A549 (cell line): ENCODE results near the gene SEMA4A.

Experiments used
- CHD4 ChIP-seq: fragments of 200-600 bp; sonication (generic); IDR thresholded peaks from 2 replicates; pipeline ENCODE4 v1.6.1; 2016; ENCODE audit warnings: antibody characterized with exemption, mild to moderate bottlenecking, borderline replicate concordance
- GATA3 ChIP-seq: IDR thresholded peaks from 2 replicates; pipeline ENCODE4 v1.6.1; 2012; ENCODE audit warnings: borderline replicate concordance
- MYC ChIP-seq: IDR thresholded peaks from 2 replicates; pipeline ENCODE4 v1.6.1; 2012; ENCODE audit warnings: mild to moderate bottlenecking, inconsistent platforms, low read length, improper control_type of control experiment, borderline replicate concordance
- PHF8 ChIP-seq: fragments of 200-600 bp; sonication (generic); IDR thresholded peaks from 2 replicates; pipeline ENCODE4 v1.6.1; 2016; ENCODE audit warnings: low read depth, mild to moderate bottlenecking, antibody characterized with exemption, moderate library complexity, borderline replicate concordance
- POLR2A ChIP-seq: IDR thresholded peaks from 2 replicates; pipeline ENCODE4 v1.6.1; 2012; ENCODE audit warnings: mild to moderate bottlenecking, low read length
- RAD21 ChIP-seq, 2 experiments: fragments of >200 bp in 1 of 2; sonication (Bioruptor Twin) in 1 of 2; formaldehyde crosslinking in 1 of 2; IDR thresholded peaks in 1 of 2; conservative IDR thresholded peaks in 1 of 2; 2 replicates in 1 of 2; 3 replicates in 1 of 2; pipeline ENCODE4 v1.6.1; 2012 to 2018; ENCODE audit warnings: inconsistent platforms in 1 of 2
- TF ChIP-seq, protein P1 (sequence below): fragments of >200 bp; sonication (Bioruptor Twin); formaldehyde crosslinking; IDR thresholded peaks from 3 replicates; pipeline ENCODE4 v1.5.1; 2016
- TF ChIP-seq, protein P2 (sequence below): IDR thresholded peaks from 2 replicates; pipeline ENCODE4 v1.6.1; 2012
- TF ChIP-seq, protein P3 (sequence below): fragments of 200-600 bp; sonication (generic); IDR thresholded peaks from 2 replicates; pipeline ENCODE4 v1.6.1; 2016; ENCODE audit warnings: antibody characterized with exemption, mild to moderate bottlenecking, moderate library complexity

DNA sequence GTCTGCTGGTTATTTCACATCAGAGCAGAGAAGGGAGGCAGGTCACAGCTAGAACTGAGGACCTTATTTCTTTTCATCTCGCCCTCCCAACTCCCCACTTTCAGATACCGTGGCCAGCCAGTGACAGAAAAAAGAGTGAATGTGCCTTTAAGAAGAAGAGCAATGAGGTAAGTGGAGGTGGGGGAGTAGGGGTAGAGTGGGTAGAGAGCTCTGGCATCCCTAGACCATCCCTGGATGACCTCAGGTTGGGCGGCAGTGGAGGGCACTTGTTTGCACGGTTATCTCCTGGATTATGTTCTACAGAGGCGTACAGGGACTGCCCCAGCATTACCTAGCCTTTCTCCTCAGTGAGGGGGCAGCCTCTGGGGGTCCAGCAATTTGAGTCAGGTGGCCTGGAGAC, 4.6 kb downstream of the SEMA4A start:
- TF ChIP-seq, protein P1, sequence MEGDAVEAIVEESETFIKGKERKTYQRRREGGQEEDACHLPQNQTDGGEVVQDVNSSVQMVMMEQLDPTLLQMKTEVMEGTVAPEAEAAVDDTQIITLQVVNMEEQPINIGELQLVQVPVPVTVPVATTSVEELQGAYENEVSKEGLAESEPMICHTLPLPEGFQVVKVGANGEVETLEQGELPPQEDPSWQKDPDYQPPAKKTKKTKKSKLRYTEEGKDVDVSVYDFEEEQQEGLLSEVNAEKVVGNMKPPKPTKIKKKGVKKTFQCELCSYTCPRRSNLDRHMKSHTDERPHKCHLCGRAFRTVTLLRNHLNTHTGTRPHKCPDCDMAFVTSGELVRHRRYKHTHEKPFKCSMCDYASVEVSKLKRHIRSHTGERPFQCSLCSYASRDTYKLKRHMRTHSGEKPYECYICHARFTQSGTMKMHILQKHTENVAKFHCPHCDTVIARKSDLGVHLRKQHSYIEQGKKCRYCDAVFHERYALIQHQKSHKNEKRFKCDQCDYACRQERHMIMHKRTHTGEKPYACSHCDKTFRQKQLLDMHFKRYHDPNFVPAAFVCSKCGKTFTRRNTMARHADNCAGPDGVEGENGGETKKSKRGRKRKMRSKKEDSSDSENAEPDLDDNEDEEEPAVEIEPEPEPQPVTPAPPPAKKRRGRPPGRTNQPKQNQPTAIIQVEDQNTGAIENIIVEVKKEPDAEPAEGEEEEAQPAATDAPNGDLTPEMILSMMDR: no peak
- TF ChIP-seq GATA3 (no peak), PHF8 (no peak), POLR2A (no peak), CHD4 (no peak), RAD21 (conservative IDR thresholded peaks at IDR 0.05 in 1 of 2, IDR thresholded peaks at IDR 0.05 in 1 of 2) (no peak), MYC (no peak)
- TF ChIP-seq, protein P2, sequence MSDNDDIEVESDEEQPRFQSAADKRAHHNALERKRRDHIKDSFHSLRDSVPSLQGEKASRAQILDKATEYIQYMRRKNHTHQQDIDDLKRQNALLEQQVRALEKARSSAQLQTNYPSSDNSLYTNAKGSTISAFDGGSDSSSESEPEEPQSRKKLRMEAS: no peak
- TF ChIP-seq, protein P3, sequence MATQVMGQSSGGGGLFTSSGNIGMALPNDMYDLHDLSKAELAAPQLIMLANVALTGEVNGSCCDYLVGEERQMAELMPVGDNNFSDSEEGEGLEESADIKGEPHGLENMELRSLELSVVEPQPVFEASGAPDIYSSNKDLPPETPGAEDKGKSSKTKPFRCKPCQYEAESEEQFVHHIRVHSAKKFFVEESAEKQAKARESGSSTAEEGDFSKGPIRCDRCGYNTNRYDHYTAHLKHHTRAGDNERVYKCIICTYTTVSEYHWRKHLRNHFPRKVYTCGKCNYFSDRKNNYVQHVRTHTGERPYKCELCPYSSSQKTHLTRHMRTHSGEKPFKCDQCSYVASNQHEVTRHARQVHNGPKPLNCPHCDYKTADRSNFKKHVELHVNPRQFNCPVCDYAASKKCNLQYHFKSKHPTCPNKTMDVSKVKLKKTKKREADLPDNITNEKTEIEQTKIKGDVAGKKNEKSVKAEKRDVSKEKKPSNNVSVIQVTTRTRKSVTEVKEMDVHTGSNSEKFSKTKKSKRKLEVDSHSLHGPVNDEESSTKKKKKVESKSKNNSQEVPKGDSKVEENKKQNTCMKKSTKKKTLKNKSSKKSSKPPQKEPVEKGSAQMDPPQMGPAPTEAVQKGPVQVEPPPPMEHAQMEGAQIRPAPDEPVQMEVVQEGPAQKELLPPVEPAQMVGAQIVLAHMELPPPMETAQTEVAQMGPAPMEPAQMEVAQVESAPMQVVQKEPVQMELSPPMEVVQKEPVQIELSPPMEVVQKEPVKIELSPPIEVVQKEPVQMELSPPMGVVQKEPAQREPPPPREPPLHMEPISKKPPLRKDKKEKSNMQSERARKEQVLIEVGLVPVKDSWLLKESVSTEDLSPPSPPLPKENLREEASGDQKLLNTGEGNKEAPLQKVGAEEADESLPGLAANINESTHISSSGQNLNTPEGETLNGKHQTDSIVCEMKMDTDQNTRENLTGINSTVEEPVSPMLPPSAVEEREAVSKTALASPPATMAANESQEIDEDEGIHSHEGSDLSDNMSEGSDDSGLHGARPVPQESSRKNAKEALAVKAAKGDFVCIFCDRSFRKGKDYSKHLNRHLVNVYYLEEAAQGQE: no peak
